Body of pancreas (tissue), 4 donors: ENCODE measurements around the gene C4orf50. TPM values are rescaled to one million over a fixed set of nuclear protein-coding genes. Genes with fewer than 3 reads are reported as not detected.

Source experiments
- ATAC-seq: fragments of 150-250 bp; one replicate; pipeline ENCODE4 v1.9.1; 2016
- DNase-seq, 4 donors: peaks; one replicate each; pipeline ENCODE4 v3.0.0-alpha.2; 2019
- H3K27ac ChIP-seq, 4 donors: fragments of 200-600 bp; sonication (generic); 1 replicate in 3 of 4; 2 replicates in 1 of 4; pipeline versions ENCODE4 v1.5.1 to v1.6.1; 2016 to 2019; ENCODE audit warnings: mild to moderate bottlenecking in 1 of 4, mixed read lengths in 1 of 4, moderate library complexity in 1 of 4
- H3K27me3 ChIP-seq, 2 donors: fragments of 200-600 bp; sonication (generic); one replicate each; pipeline ENCODE4 v1.6.0; 2016; ENCODE audit warnings: mild to moderate bottlenecking in 1 of 2
- H3K36me3 ChIP-seq, 2 donors: fragments of 200-600 bp; sonication (generic); replicated peaks in 1 of 2; 2 replicates each; pipeline ENCODE4 v1.5.1; 2016; ENCODE audit warnings: low read depth in 2 of 2; ENCODE audit not compliant: insufficient read depth in 1 of 2
- H3K4me1 ChIP-seq: fragments of 200-600 bp; sonication (generic); one replicate; pipeline ENCODE4 v1.6.0; 2016
- H3K4me3 ChIP-seq, 2 donors: fragments of 200-600 bp; sonication (generic); 1 replicate in 1 of 2; 2 replicates in 1 of 2; pipeline ENCODE4 v1.5.1; 2016 to 2019
- H3K9me3 ChIP-seq, 3 donors: fragments of 200-600 bp; sonication (generic); 1 replicate in 2 of 3; 2 replicates in 1 of 3; pipeline ENCODE4 v1.5.1; 2016
- POLR2A ChIP-seq, 3 donors: fragments of 450-650 bp; IDR thresholded peaks; one replicate each; pipeline ENCODE4 v1.6.1; 2016; ENCODE audit warnings: antibody characterized with exemption in 3 of 3, mild to moderate bottlenecking in 2 of 3
- WGBS, 2 donors: methylation state at CpG; one replicate each; pipeline ENCODE4 v1.1.5; 2017; 5-methylcytosine and 5-hydroxymethylcytosine counted together
- intact Hi-C: fragments of 100-400 bp; cut with DNase I; formaldehyde crosslinking; loops from one replicate; pipeline ENCODE4 v1.15.1; 2023
- total RNA-seq, 2 donors: library from RNA; depleted of rRNA; stranded (reverse); fragments of >200 nt; gene quantifications; one replicate each; pipeline ENCODE4 v1.1.0, GENCODE V29; 2016
- TF ChIP-seq, protein P1 (sequence below), 7 experiments: fragments of 450-650 bp in 4 of 7; fragments of 200-600 bp in 3 of 7; sonication (generic) in 3 of 7; IDR thresholded peaks; one replicate each; pipeline ENCODE4 v1.5.1; 2016 to 2019; ENCODE audit warnings: antibody characterized with exemption in 7 of 7

C4orf50 gene
- total RNA-seq, 2 donors from 2014 or later: 0.26 TPM; not detected in 1

DNA sequence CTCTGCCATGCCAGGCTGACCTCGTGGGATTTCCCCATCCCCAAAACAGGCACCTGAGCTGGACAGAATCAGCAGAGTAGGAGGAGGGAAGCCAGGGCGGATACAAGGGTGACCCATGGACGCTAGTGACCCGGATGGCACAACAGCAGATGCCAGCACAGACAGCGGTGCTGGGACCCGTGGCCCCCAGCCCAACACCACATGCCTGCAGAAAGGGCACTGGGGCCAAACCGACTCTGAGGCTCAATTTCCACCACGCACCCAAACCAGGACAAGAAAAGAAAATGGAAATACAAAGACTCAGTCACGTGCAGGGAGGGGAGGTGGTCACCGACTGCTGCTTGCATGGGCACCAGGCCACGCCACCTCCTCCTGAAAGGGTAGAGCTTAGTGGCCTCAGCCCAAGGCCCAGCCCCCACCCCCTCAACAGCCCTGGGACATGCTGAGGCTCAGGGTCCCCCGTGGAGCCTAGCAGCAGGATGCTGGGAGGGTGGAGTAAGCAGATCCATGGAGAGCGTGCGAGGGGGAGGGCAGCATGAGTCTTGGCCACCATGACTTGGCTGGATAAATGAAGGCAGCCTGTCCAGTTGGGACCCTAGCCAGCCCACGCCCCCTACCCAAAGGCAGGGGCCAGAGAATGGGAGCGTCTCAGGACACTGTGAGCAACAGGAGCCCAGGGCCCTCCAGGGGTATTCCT, 47.7 kb downstream of the C4orf50 start:
- Histone ChIP-seq H3K9me3 (no peaks in the 10 kb centered on the region), H3K36me3 (no peaks in the 10 kb centered on the region), H3K27ac (no peak overlapping the region), H3K4me3 (no peak overlapping the region), H3K27me3 (no peaks in the 10 kb centered on the region), H3K4me1 (no peaks in the 10 kb centered on the region)
- TF ChIP-seq POLR2A (IDR thresholded peaks at IDR 0.05): no peak
- TF ChIP-seq, protein P1, sequence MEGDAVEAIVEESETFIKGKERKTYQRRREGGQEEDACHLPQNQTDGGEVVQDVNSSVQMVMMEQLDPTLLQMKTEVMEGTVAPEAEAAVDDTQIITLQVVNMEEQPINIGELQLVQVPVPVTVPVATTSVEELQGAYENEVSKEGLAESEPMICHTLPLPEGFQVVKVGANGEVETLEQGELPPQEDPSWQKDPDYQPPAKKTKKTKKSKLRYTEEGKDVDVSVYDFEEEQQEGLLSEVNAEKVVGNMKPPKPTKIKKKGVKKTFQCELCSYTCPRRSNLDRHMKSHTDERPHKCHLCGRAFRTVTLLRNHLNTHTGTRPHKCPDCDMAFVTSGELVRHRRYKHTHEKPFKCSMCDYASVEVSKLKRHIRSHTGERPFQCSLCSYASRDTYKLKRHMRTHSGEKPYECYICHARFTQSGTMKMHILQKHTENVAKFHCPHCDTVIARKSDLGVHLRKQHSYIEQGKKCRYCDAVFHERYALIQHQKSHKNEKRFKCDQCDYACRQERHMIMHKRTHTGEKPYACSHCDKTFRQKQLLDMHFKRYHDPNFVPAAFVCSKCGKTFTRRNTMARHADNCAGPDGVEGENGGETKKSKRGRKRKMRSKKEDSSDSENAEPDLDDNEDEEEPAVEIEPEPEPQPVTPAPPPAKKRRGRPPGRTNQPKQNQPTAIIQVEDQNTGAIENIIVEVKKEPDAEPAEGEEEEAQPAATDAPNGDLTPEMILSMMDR (IDR thresholded peaks at IDR 0.05): no peak
- WGBS, 2 donors: 67 to 74% methylated on average over 10 to 16 of the region's 16 CpGs
- intact Hi-C loops: no loop called here
- DNase-seq: no peak
- ATAC-seq: no peak

DNA sequence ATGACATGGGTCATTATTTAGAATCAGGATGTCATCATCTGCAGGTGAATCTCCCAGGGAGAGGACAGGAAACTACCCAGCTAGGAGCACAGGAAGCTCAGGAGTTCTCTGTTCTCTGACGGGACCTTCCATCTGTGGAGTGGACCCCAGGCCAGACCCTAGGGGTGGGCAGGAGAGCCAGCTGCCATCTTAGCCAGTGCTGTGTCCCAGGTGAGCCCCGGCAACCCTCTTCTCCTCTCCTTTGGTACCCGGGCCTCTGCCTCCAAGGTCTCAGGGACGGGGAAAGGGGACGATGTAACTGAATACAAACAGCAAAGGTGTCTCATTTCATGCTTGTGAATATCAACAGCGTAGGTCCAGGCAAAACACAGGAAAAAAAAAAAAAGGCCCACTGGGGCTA, 48.5 kb downstream of the C4orf50 start:
- Histone ChIP-seq H3K27ac (no peak overlapping the region), H3K36me3 (no peaks in the 10 kb centered on the region), H3K4me1 (no peaks in the 10 kb centered on the region), H3K27me3 (no peaks in the 10 kb centered on the region), H3K4me3 (no peak overlapping the region), H3K9me3 (no peaks in the 10 kb centered on the region)
- ATAC-seq (no peak), DNase-seq (no peak)
- 59 to 64% methylated on average over 5 to 6 of the region's 6 CpGs for WGBS, 2 donors
- no peak for TF ChIP-seq POLR2A (IDR thresholded peaks at IDR 0.05)
- TF ChIP-seq, protein P1 (IDR thresholded peaks at IDR 0.05): no peak
- intact Hi-C loops: no loop called here

DNA sequence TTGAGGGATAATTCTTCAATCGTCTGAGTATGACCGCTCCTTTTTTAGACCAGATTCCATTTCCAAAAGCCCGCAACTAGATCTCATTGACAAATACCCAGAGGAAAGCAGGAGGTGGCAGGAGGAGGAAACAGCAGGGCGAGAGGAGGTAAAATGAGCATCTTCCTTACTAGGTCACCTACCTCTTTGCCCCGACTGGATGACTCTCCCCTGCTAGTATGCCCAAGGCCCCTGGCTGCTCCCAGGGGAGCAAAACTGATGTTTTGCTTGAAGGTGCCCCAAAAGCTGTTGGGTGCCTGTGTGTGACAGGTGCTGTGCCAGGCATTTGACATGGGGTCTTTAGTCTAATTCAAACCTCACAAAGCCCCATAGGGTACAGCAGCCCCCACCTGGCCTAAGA, 48.9 kb downstream of the C4orf50 start:
- H3K4me3 ChIP-seq: no peak overlapping the region
- H3K36me3 ChIP-seq: no peaks in the 10 kb centered on the region
- 71 to 73% methylated on average over 5 of the region's 5 CpGs for WGBS, 2 donors
- TF ChIP-seq, protein P1 (IDR thresholded peaks at IDR 0.05): no peak
- TF ChIP-seq POLR2A (IDR thresholded peaks at IDR 0.05): no peak
- H3K27ac ChIP-seq: no peak overlapping the region
- no peaks in the 10 kb centered on the region for H3K4me1 ChIP-seq
- intact Hi-C loops: no loop called here
- ATAC-seq: no peak
- no peak for DNase-seq
- no peaks in the 10 kb centered on the region for H3K27me3 ChIP-seq
- H3K9me3 ChIP-seq: no peaks in the 10 kb centered on the region

DNA sequence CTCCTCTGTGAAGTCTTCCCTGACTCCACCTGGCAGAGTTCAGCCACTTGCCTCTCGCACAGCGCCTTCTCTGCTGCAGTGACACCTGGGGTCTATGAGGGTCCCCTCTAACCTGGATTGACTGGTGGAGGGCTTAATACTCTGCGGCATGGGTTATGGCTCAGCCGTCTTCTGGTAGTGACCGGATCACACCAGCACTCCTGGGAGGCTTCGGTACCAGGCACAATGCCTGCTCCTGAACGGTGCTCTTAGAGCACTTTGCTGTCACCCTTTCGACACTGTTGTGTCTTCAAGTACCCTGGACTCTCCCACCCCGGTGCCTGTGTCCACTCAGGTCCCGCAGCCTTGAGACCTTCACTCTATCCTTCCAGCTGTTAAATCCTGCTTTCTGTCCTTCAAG, 50.0 kb downstream of the C4orf50 start:
- no peaks in the 10 kb centered on the region for H3K4me1 ChIP-seq
- TF ChIP-seq POLR2A (IDR thresholded peaks at IDR 0.05): no peak
- TF ChIP-seq, protein P1 (IDR thresholded peaks at IDR 0.05): no peak
- no peaks in the 10 kb centered on the region for H3K27me3 ChIP-seq
- intact Hi-C loops: no loop called here
- no peaks in the 10 kb centered on the region for H3K36me3 ChIP-seq
- H3K27ac ChIP-seq: no peak overlapping the region
- 81 to 92% methylated on average over 10 of the region's 10 CpGs for WGBS, 2 donors
- no peak for ATAC-seq
- H3K9me3 ChIP-seq: no peaks in the 10 kb centered on the region
- no peak for DNase-seq
- H3K4me3 ChIP-seq: no peak overlapping the region

DNA sequence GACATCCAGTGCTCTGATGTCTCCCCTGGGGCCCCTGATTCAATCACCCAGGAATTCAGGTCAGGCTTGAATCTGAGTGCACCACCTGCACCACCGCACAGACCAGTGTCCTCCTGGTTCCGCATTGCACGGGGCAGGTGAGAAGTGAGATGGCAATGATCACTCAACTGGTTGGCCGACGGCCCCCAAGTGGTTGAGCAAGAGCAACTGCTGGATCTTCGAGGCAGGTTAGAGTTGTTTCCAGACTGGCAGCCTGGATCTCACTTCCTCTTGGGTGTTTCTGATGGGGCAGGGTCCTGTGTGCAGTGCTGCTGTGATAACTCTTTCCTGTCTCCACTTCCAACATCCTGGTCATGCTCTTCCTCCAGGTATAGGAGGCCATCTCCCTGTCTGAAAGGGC, 50.4 kb downstream of the C4orf50 start:
- Histone ChIP-seq H3K27me3 (no peaks in the 10 kb centered on the region), H3K27ac (no peak overlapping the region), H3K4me1 (no peaks in the 10 kb centered on the region), H3K4me3 (no peak overlapping the region), H3K36me3 (no peaks in the 10 kb centered on the region), H3K9me3 (no peaks in the 10 kb centered on the region)
- no peak for DNase-seq
- intact Hi-C loops: no loop called here
- TF ChIP-seq, protein P1 (IDR thresholded peaks at IDR 0.05): no peak
- TF ChIP-seq POLR2A (IDR thresholded peaks at IDR 0.05): no peak
- WGBS, 2 donors: 52 to 53% methylated on average over 4 to 6 of the region's 6 CpGs
- ATAC-seq: no peak
